MCF 10A (cell line): ENCODE results near the gene ACOD1. TPM values are rescaled to one million over a fixed set of nuclear protein-coding genes. Genes with fewer than 3 reads are reported as not detected.
A peak's percentile ranks its signal among the peaks of the same experiment; 100 is the strongest.

Experiments
- BruUV-seq: library from RNA; stranded (reverse); fragments of 400-500 nt; replicated peaks from 2 replicates; lab custom pipeline; 2021; lab: Mats Ljungman, UMichigan
- CTCF ChIA-PET: fragments of 300-600 bp; sonication (Branson Sonifier 250); formaldehyde crosslinking; extraction: SDS; loops from one replicate; lab custom pipeline; 2021; ENCODE audit warnings: antibody characterized with exemption, inconsistent platforms; lab: Yijun Ruan, JAX
- POLR2A ChIA-PET: fragments of 300-600, 350-650 bp; sonication (Branson Sonifier 250); formaldehyde crosslinking; extraction: SDS; loops from one replicate; lab custom pipeline; 2020; ENCODE audit warnings: antibody characterized with exemption, inconsistent platforms; lab: Yijun Ruan, JAX
- DNase-seq: peaks from one replicate; pipeline ENCODE4 v3.0.0-alpha.2; 2018; ENCODE audit not compliant: unreplicated experiment
- H3K27ac Mint-ChIP-seq: one replicate; pipeline ENCODE4 v1.8.0; 2022; ENCODE audit warnings: mild to moderate bottlenecking, low read depth, mixed read lengths; ENCODE audit not compliant: unreplicated experiment
- H3K27me3 Mint-ChIP-seq: one replicate; pipeline ENCODE4 v1.8.0; 2022; ENCODE audit warnings: mixed read lengths; ENCODE audit not compliant: insufficient read depth, unreplicated experiment
- H3K36me3 Mint-ChIP-seq: one replicate; pipeline ENCODE4 v1.8.0; 2022; ENCODE audit warnings: mild to moderate bottlenecking, moderate library complexity, mixed read lengths; ENCODE audit not compliant: insufficient read depth, unreplicated experiment
- H3K4me1 Mint-ChIP-seq: one replicate; pipeline ENCODE4 v1.8.0; 2022; ENCODE audit warnings: mixed read lengths; ENCODE audit not compliant: insufficient read depth, unreplicated experiment
- H3K4me3 Mint-ChIP-seq: one replicate; pipeline ENCODE4 v1.8.0; 2022; ENCODE audit warnings: mild to moderate bottlenecking, moderate library complexity, mixed read lengths; ENCODE audit not compliant: unreplicated experiment
- H3K9me3 Mint-ChIP-seq: one replicate; pipeline ENCODE4 v1.8.0; 2022; ENCODE audit warnings: mixed read lengths; ENCODE audit not compliant: unreplicated experiment
- CTCF ChIP-seq: fragments of 200-600 bp; IDR thresholded peaks from one replicate; pipeline ENCODE4 v1.8.0; 2022; ENCODE audit warnings: antibody characterized with exemption, mild to moderate bottlenecking; ENCODE audit not compliant: unreplicated experiment
- intact Hi-C: fragments of 100-400 bp; cut with micrococcal nuclease; formaldehyde crosslinking; loops from 2 replicates; pipeline ENCODE4 v1.14.1; 2022
- total RNA-seq: library from RNA; stranded (reverse); gene quantifications from 2 replicates; pipeline ENCODE4 v1.2.3, GENCODE V29; 2022

Gene ACOD1
- total RNA-seq, 1 experiment from 2014 or later, result not detected

- ChIA-PET CTCF (interaction anchor here (0.8 to 3.5 kb wide), 6 partner anchors 7 to 1131 kb away, joined by 3 to 38 read pairs (median 10); no protein-coding TSS in a partner anchor), POLR2A (interaction anchor here (0.7 to 2.2 kb wide), 5 partner anchors 8 to 121 kb away, joined by 3 to 26 read pairs (median 3); partner anchors contain the start of genes CLN5 and FBXL3)
- no peaks in the 10 kb centered on the region for H3K27me3 Mint-ChIP-seq
- H3K4me3 Mint-ChIP-seq, result no peak overlapping the region
- BruUV-seq, result no TSS peak
- intact Hi-C loops, result no loop called here
- TF ChIP-seq CTCF, result no peak
- no peak overlapping the region for H3K27ac Mint-ChIP-seq
- no peak for DNase-seq
- peaks cover 12% of the 10 kb centered on the region for H3K4me1 Mint-ChIP-seq
- H3K36me3 Mint-ChIP-seq, result peaks cover 60% of the 10 kb centered on the region
- no peaks in the 10 kb centered on the region for H3K9me3 Mint-ChIP-seq
Observed at GRCh38 chr13:77000475-77000874, 52.2 kb downstream of the ACOD1 start.

- ChIA-PET POLR2A (interaction anchor here (1.0 to 2.2 kb wide), 2 partner anchors 9 to 75 kb away, joined by 3 to 26 read pairs; partner anchors contain the start of gene CLN5), CTCF (interaction anchor here (0.5 to 3.5 kb wide), 26 partner anchors 8 to 1241 kb away, joined by 3 to 38 read pairs (median 4); partner anchors contain the start of gene KCTD12)
- no peaks in the 10 kb centered on the region for H3K27me3 Mint-ChIP-seq
- no peak for DNase-seq
- no TSS peak for BruUV-seq
- peaks cover 51% of the 10 kb centered on the region for H3K36me3 Mint-ChIP-seq
- H3K4me1 Mint-ChIP-seq, result peaks cover 8% of the 10 kb centered on the region
- TF ChIP-seq CTCF, result no peak
- intact Hi-C loops, result no loop called here
- no peak overlapping the region for H3K27ac Mint-ChIP-seq
- no peak overlapping the region for H3K4me3 Mint-ChIP-seq
- H3K9me3 Mint-ChIP-seq, result no peaks in the 10 kb centered on the region
Observed at GRCh38 chr13:77001540-77001939, 53.2 kb downstream of the ACOD1 start.

- Mint-ChIP-seq H3K4me3 (no peak overlapping the region), H3K27ac (peak overlapping the region; percentile 69), H3K36me3 (peaks cover 50% of the 10 kb centered on the region), H3K9me3 (no peaks in the 10 kb centered on the region), H3K4me1 (peaks cover 6% of the 10 kb centered on the region), H3K27me3 (no peaks in the 10 kb centered on the region)
- ChIA-PET CTCF (interaction anchor here (0.5 to 3.5 kb wide), 44 partner anchors 8 to 1663 kb away, joined by 3 to 38 read pairs (median 4); partner anchors contain the start of gene KCTD12), POLR2A (interaction anchor here (0.6 to 2.2 kb wide), 3 partner anchors 9 to 75 kb away, joined by 3 to 26 read pairs (median 4); partner anchors contain the start of gene CLN5)
- intact Hi-C loops, result no loop called here
- DNase-seq, result no peak
- no peak for TF ChIP-seq CTCF
- BruUV-seq, result no TSS peak
Observed at GRCh38 chr13:77001963-77002587, 53.8 kb downstream of the ACOD1 start.

- peak; percentile 55 for TF ChIP-seq CTCF
- DNase-seq, result peak; percentile 49
- BruUV-seq, result no TSS peak
- Mint-ChIP-seq H3K27me3 (no peaks in the 10 kb centered on the region), H3K4me1 (peaks cover 6% of the 10 kb centered on the region), H3K27ac (peak overlapping the region; percentile 69), H3K36me3 (peaks cover 50% of the 10 kb centered on the region), H3K4me3 (no peak overlapping the region), H3K9me3 (no peaks in the 10 kb centered on the region)
- intact Hi-C loops, result no loop called here
- CTCF ChIA-PET, result interaction anchor here (0.5 to 3.5 kb wide), 43 partner anchors 10 to 1664 kb away, joined by 3 to 38 read pairs (median 4); partner anchors contain the start of gene KCTD12
- POLR2A ChIA-PET, result interaction anchor here (0.6 to 2.2 kb wide), 4 partner anchors 10 to 27 kb away, joined by 3 to 26 read pairs (median 4); partner anchors contain the start of gene CLN5
Observed at GRCh38 chr13:77002590-77003190, 54.4 kb downstream of the ACOD1 start.
